Raji (cell line): ENCODE measurements around the gene DNAL1.

Experiments
- POLR2A ChIP-seq: IDR thresholded peaks from 2 replicates; pipeline ENCODE4 v1.6.1; 2011; ENCODE audit warnings: low read depth, low read length, control low read depth; ENCODE audit not compliant: insufficient read depth

Gene DNAL1

GRCh38 chr14:73713803-73714655, 69.2 kb downstream of the DNAL1 start, which contains the start of gene PNMA1:
Gene PNMA1 (minus strand): TSS chr14:73714384. CDS start chr14:73713639, 745 bp downstream.
- peak; percentile 46; the same call in 1 of the 2 replicates for TF ChIP-seq POLR2A

- no peak for TF ChIP-seq POLR2A
Measured at GRCh38 chr14:73714656-73715081, 69.9 kb downstream of the DNAL1 start.

GRCh38 chr14:73715707-73716106, 70.9 kb downstream of the DNAL1 start:
- TF ChIP-seq POLR2A = no peak

GRCh38 chr14:73717266-73717665, 72.5 kb downstream of the DNAL1 start:
- no peak for TF ChIP-seq POLR2A

GRCh38 chr14:73717711-73718417, 73.1 kb downstream of the DNAL1 start:
- TF ChIP-seq POLR2A = no peak

- no peak for TF ChIP-seq POLR2A
Measured at GRCh38 chr14:73718418-73719251, 73.8 kb downstream of the DNAL1 start.

GRCh38 chr14:73719361-73719760, 74.6 kb downstream of the DNAL1 start:
- TF ChIP-seq POLR2A = no peak

GRCh38 chr14:73719791-73720190, 75.0 kb downstream of the DNAL1 start:
- TF ChIP-seq POLR2A = no peak

GRCh38 chr14:73720636-73721035, 75.8 kb downstream of the DNAL1 start:
- no peak for TF ChIP-seq POLR2A

GRCh38 chr14:73721101-73721821, 76.5 kb downstream of the DNAL1 start:
- no peak for TF ChIP-seq POLR2A

- TF ChIP-seq POLR2A = no peak
Measured at GRCh38 chr14:73722581-73722980, 77.8 kb downstream of the DNAL1 start.

GRCh38 chr14:73723406-73723796, 78.6 kb downstream of the DNAL1 start:
- TF ChIP-seq POLR2A = no peak

- TF ChIP-seq POLR2A = no peak
Measured at GRCh38 chr14:73723797-73724661, 79.2 kb downstream of the DNAL1 start.

GRCh38 chr14:73724696-73725095, 79.9 kb downstream of the DNAL1 start:
- no peak for TF ChIP-seq POLR2A
